A673 (cell line): Measurements from ENCODE around the gene PPP1R18. TPM values are rescaled to one million over a fixed set of nuclear protein-coding genes. Genes with fewer than 3 reads are reported as not detected.

Experiments
- BruUV-seq: library from RNA; stranded (reverse); fragments of 400-500 nt; replicated peaks from 2 replicates; lab custom pipeline; 2021; lab: Mats Ljungman, UMichigan
- CTCF ChIA-PET: fragments of 300-600 bp; sonication (Branson Sonifier 250); formaldehyde crosslinking; loops from one replicate; lab custom pipeline; 2022; ENCODE audit warnings: antibody characterized with exemption; lab: Charles Lee
- POLR2A ChIA-PET: fragments of 300-600 bp; sonication (Branson Sonifier 250); formaldehyde crosslinking; loops from one replicate; lab custom pipeline; 2022; ENCODE audit warnings: antibody characterized with exemption; ENCODE audit not compliant: low non-redundant PET; lab: Charles Lee
- DNase-seq: peaks from one replicate; pipeline ENCODE4 v3.0.0-alpha.2; 2015; ENCODE audit warnings: low spot score
- H3K27ac ChIP-seq: fragments of 200-600 bp; sonication (generic); 2 replicates; pipeline ENCODE4 v1.5.1; 2016; ENCODE audit warnings: mixed run types, low read depth, mild to moderate bottlenecking, mixed read lengths, antibody characterized with exemption, low read length; ENCODE audit not compliant: poor library complexity, severe bottlenecking
- H3K27me3 ChIP-seq: fragments of 200-600 bp; sonication (generic); replicated peaks from 2 replicates; pipeline ENCODE4 v1.6.1; 2017; ENCODE audit warnings: mixed run types, low read depth, mild to moderate bottlenecking, mixed read lengths, antibody characterized with exemption, low read length; ENCODE audit not compliant: insufficient read depth, poor library complexity
- H3K36me3 ChIP-seq: fragments of 200-600 bp; sonication (generic); 2 replicates; pipeline ENCODE4 v1.6.1; 2016; ENCODE audit warnings: mixed run types, mild to moderate bottlenecking, mixed read lengths, antibody characterized with exemption, low read length; ENCODE audit not compliant: insufficient read depth, poor library complexity, severe bottlenecking
- H3K4me1 ChIP-seq: fragments of 200-600 bp; sonication (generic); 2 replicates; pipeline ENCODE4 v1.6.1; 2017; ENCODE audit warnings: mixed run types, mild to moderate bottlenecking, mixed read lengths, antibody characterized with exemption, low read length; ENCODE audit not compliant: insufficient read depth, poor library complexity, severe bottlenecking
- H3K4me3 ChIP-seq: fragments of 200-600 bp; sonication (generic); 2 replicates; pipeline ENCODE4 v1.5.1; 2016; ENCODE audit warnings: low read depth, mixed run types, mild to moderate bottlenecking, mixed read lengths, low read length; ENCODE audit not compliant: poor library complexity, severe bottlenecking
- H3K9me3 ChIP-seq: fragments of 200-600 bp; sonication (generic); 2 replicates; pipeline ENCODE4 v1.6.1; 2016; ENCODE audit warnings: mixed run types, low read depth, mild to moderate bottlenecking, mixed read lengths, antibody characterized with exemption, low read length; ENCODE audit not compliant: poor library complexity, severe bottlenecking
- EZH2 ChIP-seq: fragments of 200-600 bp; sonication (generic); IDR thresholded peaks from 2 replicates; pipeline ENCODE4 v1.6.1; 2017; ENCODE audit warnings: borderline replicate concordance, low read depth, mild to moderate bottlenecking, mixed read lengths, antibody characterized with exemption, low read length; ENCODE audit not compliant: poor library complexity, severe bottlenecking
- intact Hi-C: fragments of 100-400 bp; cut with micrococcal nuclease; formaldehyde crosslinking; loops from one replicate; pipeline ENCODE4 v1.10.0; 2022; ENCODE audit not compliant: unreplicated experiment
- total RNA-seq: library from RNA; stranded (reverse); gene quantifications from 2 replicates; pipeline ENCODE4 v1.2.3, GENCODE V29; 2021
- TF ChIP-seq, protein P1 (sequence below): fragments of 300-800, 200-600 bp; sonication (generic); conservative IDR thresholded peaks from 2 replicates; pipeline ENCODE4 v1.5.1; 2017; ENCODE audit warnings: low read depth, mild to moderate bottlenecking, antibody characterized with exemption, low read length, moderate library complexity, mixed read lengths

Gene PPP1R18
- total RNA-seq, 1 experiment from 2014 or later = 50.3 TPM

DNA sequence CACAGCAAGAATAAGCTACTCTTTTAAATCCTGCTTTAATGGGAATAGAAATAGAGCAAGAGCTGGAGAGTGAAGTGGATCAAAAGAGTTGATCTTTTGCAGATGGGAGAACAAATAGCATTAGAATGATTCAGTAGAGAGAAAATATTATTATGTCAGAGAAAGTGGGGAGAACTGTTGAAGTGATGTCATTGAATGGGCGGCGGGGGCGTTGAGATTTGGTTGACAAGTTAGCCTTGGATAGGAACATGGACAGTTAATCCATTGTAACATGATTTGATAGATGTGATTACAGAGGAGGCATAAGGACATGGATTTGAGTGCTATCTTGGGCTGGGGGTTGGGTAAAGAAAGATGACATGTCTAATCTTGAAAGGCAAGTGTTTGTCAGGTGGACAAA lies 50.6 kb downstream of the PPP1R18 start:
- no peak overlapping the region for H3K27ac ChIP-seq
- no peak overlapping the region for H3K4me3 ChIP-seq
- peaks cover 21% of the 10 kb centered on the region for H3K36me3 ChIP-seq
- H3K9me3 ChIP-seq = no peaks in the 10 kb centered on the region
- no peak for DNase-seq
- H3K4me1 ChIP-seq = no peaks in the 10 kb centered on the region
- H3K27me3 ChIP-seq = no peaks in the 10 kb centered on the region
- BruUV-seq = no TSS peak
- TF ChIP-seq EZH2 = no peak
- TF ChIP-seq, protein P1, sequence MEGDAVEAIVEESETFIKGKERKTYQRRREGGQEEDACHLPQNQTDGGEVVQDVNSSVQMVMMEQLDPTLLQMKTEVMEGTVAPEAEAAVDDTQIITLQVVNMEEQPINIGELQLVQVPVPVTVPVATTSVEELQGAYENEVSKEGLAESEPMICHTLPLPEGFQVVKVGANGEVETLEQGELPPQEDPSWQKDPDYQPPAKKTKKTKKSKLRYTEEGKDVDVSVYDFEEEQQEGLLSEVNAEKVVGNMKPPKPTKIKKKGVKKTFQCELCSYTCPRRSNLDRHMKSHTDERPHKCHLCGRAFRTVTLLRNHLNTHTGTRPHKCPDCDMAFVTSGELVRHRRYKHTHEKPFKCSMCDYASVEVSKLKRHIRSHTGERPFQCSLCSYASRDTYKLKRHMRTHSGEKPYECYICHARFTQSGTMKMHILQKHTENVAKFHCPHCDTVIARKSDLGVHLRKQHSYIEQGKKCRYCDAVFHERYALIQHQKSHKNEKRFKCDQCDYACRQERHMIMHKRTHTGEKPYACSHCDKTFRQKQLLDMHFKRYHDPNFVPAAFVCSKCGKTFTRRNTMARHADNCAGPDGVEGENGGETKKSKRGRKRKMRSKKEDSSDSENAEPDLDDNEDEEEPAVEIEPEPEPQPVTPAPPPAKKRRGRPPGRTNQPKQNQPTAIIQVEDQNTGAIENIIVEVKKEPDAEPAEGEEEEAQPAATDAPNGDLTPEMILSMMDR = no peak
- POLR2A ChIA-PET = no interaction called here
- intact Hi-C loops = no loop called here
- CTCF ChIA-PET = no interaction called here

DNA sequence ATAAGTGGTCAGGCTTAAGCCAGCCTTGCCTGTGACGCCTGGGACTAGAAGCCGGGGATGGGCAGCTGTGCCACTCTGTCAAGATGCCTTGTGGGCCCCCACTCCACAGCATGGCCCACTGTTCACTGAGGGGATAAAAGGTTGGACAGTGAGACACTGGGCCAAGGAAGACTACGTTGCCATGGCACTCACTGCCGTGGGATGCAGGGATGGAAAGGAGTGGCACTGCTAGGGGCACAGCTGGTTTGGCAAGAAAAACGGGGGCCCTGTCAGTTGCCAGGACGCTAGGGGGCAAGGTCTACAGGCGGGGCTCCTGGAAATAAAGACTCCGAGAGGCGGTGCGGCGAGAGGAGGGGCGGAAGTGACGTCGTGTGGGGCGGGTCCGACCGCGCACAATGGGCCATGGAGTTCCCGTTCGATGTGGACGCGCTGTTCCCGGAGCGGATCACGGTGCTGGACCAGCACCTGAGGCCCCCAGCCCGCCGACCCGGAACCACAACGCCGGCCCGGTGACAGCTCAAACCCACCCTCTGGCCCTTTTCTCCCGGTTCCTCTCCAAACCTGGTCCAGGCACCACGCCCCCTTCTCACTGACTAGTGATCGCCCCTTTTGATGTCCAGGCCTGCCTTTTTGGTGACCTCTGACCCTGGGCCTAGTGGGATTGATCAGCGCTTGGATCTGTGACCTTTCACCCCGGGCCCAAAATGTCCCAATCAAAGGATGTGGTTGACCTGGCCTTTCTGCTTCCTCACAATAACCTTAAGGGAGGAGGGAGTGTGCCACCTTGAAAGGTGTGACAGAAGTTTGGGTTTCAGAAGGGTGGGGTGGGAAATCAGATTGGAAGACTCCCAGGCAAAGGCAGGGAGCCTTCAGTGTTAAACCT lies 59.7 kb downstream of the PPP1R18 start, which contains the start of gene ATAT1:
ATAT1 (plus strand) TSS at position 391 of the 883 bp plus-strand sequence.
- H3K4me1 ChIP-seq = no peaks in the 10 kb centered on the region
- no peak for TF ChIP-seq EZH2
- TF ChIP-seq, protein P1 = peak; percentile 53
- peak within 1 kb of the TSS; percentile 82 for H3K4me3 ChIP-seq
- H3K27ac ChIP-seq = peak within 1 kb of the TSS; percentile 90
- no peaks in the 10 kb centered on the region for H3K9me3 ChIP-seq
- ChIA-PET POLR2A (no interaction called here), CTCF (no interaction called here)
- intact Hi-C loops = no loop called here
- DNase-seq = peak; percentile 92
- H3K36me3 ChIP-seq = peaks cover 54% of the 10 kb centered on the region
- no TSS peak for BruUV-seq
- no peaks in the 10 kb centered on the region for H3K27me3 ChIP-seq

Other genes starting within 250 kb of the PPP1R18 start
- 36.9 and 41.1 TPM in 2 replicates for gene HLA-E, start 197.1 kb downstream of the PPP1R18 start, total RNA-seq
- gene GNL1, start 130.2 kb downstream of the PPP1R18 start, total RNA-seq = 93.2 and 101 TPM in 2 replicates
- 49.9 and 53.0 TPM in 2 replicates for gene PRR3, start 129.3 kb downstream of the PPP1R18 start, total RNA-seq
- 109 and 119 TPM in 2 replicates for gene ABCF1, start 115.2 kb downstream of the PPP1R18 start, total RNA-seq
- gene PPP1R10, start 69.4 kb downstream of the PPP1R18 start, total RNA-seq = 121 and 129 TPM in 2 replicates
- 70.3 and 70.4 TPM in 2 replicates for gene MRPS18B, start 68.8 kb downstream of the PPP1R18 start, total RNA-seq
- 31.7 and 33.0 TPM in 2 replicates for gene ATAT1, start 59.8 kb downstream of the PPP1R18 start, total RNA-seq
- gene C6orf136, start 39.5 kb downstream of the PPP1R18 start, total RNA-seq = 25.0 and 35.9 TPM in 2 replicates
- gene DHX16, start 13.6 kb downstream of the PPP1R18 start, total RNA-seq = 44.7 and 46.4 TPM in 2 replicates
- 49.8 and 54.4 TPM in 2 replicates for gene NRM, start 4.3 kb upstream of the PPP1R18 start, total RNA-seq
- gene MDC1, start 30.6 kb upstream of the PPP1R18 start, total RNA-seq = 52.9 and 53.4 TPM in 2 replicates
- gene TUBB, start 33.7 kb upstream of the PPP1R18 start, total RNA-seq = 1,864 and 1,936 TPM in 2 replicates
- gene FLOT1, start 56.0 kb upstream of the PPP1R18 start, total RNA-seq = 116 and 120 TPM in 2 replicates
- gene IER3, start 57.9 kb upstream of the PPP1R18 start, total RNA-seq = 33.5 and 34.6 TPM in 2 replicates
- 48.0 and 57.9 TPM in 2 replicates for gene DDR1, start 197.9 kb upstream of the PPP1R18 start, total RNA-seq
- gene GTF2H4, start 221.6 kb upstream of the PPP1R18 start, total RNA-seq = 42.6 and 45.9 TPM in 2 replicates
- 48.4 and 53.4 TPM in 2 replicates for gene VARS2, start 227.6 kb upstream of the PPP1R18 start, total RNA-seq
- gene SFTA2, start 245.5 kb upstream of the PPP1R18 start, total RNA-seq = not detected in 2 replicates